AG09319 (cell line): ENCODE results near the gene AIPL1.

Source experiments
- DNase-seq: peaks from one replicate; pipeline ENCODE4 v3.0.0-alpha.2; 2010; ENCODE audit warnings: low read depth; ENCODE audit errors: extremely low read depth
- TF ChIP-seq, protein P1 (sequence below): IDR thresholded peaks from 2 replicates; pipeline ENCODE4 v1.5.1; 2011; ENCODE audit warnings: low read depth, mild to moderate bottlenecking, inconsistent platforms, low read length, moderate library complexity

The AIPL1 gene

DNA sequence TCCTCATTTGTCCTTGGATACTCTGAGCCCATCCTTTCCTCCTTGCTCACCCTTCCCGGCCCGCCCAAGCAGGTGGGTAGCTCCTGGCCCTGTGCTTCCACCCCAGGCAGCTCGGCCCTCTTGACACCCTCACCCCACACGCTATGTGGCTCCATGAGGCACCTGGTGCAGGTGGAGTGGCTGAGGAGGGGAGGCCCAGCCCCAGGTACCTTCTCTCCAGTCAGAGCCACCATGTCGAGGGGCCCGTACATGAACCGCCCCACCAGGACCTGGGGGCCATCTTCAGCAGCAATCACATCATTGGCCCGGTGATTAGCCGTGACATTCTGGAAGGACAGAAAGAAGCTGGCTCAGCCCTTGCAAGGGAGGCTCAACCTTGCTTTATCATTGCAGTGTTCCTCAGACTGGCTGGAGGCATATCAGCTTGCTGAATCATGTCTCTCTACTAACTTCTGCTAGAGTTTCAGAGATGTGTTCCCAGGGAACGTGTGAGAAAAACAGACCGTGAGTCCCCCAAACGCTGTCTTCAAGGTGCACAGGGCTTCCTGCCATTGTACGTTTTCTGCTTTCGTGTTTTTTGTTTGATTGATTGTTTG, 29.6 kb upstream of the AIPL1 start:
- no peak for DNase-seq
- TF ChIP-seq, protein P1, sequence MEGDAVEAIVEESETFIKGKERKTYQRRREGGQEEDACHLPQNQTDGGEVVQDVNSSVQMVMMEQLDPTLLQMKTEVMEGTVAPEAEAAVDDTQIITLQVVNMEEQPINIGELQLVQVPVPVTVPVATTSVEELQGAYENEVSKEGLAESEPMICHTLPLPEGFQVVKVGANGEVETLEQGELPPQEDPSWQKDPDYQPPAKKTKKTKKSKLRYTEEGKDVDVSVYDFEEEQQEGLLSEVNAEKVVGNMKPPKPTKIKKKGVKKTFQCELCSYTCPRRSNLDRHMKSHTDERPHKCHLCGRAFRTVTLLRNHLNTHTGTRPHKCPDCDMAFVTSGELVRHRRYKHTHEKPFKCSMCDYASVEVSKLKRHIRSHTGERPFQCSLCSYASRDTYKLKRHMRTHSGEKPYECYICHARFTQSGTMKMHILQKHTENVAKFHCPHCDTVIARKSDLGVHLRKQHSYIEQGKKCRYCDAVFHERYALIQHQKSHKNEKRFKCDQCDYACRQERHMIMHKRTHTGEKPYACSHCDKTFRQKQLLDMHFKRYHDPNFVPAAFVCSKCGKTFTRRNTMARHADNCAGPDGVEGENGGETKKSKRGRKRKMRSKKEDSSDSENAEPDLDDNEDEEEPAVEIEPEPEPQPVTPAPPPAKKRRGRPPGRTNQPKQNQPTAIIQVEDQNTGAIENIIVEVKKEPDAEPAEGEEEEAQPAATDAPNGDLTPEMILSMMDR = no peak

DNA sequence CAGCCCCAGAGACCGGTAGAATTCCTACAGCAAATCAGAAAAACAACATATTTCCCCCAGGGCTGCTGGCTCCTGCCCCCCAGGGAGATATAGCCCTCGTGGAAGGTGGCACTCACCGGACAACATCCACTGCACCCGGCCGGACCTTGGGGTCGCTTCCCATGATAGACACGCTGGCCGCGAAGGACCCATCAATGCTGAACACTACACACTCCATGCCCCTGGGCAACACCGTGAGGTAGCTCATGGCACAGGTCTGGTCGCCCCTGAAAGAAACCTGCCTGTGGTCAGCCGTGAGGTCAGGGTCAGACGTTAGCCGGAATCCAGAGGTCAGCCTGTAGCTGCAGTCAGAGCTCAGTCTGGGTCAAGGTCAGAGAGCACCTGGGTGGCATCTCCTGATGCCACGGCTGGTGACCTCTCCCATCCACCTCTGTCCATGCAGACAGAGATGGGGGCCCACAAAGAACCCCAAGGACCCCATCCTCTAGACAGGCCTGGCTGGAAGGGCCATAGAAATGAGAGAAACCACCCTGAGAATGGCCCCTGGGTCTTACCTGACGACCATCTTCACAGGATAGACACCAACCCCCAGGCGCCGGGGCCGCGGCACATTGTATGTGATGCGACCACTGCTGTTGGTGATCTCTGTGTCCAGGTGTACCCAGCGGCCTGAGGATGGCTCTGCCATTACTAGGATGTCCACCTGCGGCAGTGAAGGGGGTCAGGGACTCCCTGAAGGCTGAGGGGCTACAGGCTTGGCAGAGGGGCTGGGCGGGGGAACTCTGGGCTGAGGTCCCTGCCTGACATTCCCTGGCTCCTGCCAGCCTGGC, 28.9 kb upstream of the AIPL1 start:
- DNase-seq = no peak
- TF ChIP-seq, protein P1 = no peak

DNA sequence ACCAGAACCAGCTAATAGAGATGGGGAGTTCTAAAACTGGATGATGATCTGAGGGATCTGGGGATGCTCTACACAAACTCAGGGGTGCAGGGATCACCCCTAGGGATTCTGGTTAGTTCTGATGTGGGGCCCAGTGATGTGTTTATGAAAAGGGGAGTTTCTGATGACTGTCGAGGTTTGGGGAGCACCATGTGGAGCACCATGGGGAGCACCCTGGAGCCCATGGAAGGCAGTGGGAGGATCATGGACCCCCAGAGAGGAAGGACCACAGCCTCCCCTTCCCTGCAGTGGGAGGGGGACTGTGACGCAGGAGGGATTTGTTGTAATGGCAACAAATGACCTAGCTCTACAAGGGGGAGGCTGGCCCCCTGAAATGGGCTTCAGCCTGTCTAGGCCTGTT, 27.8 kb upstream of the AIPL1 start:
- TF ChIP-seq, protein P1 = no peak
- DNase-seq = no peak

DNA sequence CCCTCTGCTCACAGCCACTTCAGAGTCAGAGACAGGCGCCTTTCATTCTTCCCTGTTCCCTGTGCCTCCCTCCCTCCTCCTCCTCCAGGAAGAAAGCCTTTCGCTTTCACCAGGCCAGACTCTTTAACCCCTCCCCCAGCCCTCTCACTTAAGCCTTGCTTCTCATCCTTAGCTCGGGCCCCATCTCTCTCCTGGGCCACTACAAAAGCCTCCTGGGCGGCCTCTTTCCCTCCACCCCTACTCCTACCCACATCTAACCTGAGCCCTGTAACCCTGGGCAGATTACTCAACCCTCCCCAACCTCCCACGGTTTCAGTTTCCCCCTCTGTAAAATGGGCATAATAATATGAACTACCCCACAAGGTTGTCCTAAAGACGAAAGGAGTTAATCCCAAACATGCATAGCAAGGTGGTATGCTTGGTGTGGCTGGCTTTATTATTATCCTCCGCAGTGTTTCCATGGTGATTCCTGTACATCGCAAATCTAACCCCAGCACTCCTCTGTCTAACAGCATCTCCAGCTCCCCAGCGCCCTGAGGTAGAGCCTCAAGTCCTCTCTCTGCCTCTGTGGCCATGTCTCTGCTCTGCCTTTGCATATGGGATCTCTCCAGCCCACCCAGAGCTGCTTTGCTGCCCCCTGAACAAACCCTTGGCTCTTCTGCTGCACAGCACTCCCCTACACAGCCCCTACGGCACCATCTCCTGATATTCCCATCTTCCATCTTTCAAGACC, 27.0 kb upstream of the AIPL1 start:
- DNase-seq = no peak
- TF ChIP-seq, protein P1 = no peak

DNA sequence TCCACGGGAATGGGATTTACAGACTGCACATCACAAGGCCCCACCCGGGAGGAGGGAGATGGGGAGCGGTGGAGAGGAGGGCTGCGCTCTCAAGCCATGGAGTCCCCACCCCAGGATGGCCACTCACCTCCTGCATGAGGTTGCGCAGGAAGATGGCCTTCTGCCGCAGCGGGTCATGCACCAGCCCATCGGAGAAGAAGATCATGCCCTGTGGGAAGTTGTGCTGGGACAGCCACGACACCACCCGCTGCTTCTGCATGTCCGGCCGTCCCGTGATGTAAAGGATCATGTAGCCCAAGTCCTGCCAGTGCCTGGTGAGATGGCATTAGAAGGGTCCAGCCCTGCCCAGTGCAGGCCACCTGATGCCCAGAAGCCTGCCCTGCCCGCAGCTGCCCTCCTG, 26.3 kb upstream of the AIPL1 start:
- TF ChIP-seq, protein P1 = no peak
- no peak for DNase-seq

DNA sequence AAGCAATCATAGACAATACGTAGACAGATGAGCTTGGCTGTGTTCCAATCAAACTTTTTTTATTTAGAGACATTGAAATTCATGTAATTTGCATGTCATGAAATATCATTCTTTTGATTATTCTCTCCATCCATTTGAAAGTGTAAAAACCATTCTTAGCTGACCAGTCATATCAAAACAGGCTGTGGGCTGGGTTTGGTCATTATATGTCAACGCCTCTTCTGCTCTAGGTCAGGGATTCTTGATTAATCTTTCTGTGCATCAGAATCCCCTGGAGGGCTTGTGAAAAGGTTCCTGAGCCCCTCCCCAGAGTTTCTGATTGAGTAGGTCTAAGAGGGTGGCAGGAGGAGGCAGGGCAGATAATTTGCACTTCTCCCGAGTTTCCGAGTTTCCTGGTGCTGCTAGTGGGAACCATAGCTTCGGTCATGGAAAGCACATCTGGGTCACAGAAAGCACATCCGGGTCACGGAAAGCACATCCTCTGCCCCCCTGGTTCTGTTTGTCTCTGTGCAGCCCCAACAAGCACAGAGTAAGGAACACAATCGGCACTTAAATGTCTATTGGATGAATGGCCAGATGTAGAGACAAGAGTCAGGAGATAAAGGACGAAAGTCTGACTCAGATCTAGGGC, 25.7 kb upstream of the AIPL1 start:
- TF ChIP-seq, protein P1 = no peak
- DNase-seq = no peak
